VCaP (cell line): ENCODE results near the gene ZNF701.
A peak's percentile ranks its signal among the peaks of the same experiment; 100 is the strongest.
"Not testable (repeated sequence)": the region's sequence is repeated elsewhere in the genome, so short reads cannot be mapped to it uniquely, and the experiment has no call there.

Experiments used
- H3K27ac ChIP-seq: fragments of 450-650 bp; 2 replicates; pipeline ENCODE4 v1.5.1; 2017
- CTCF ChIP-seq: fragments of 450-650 bp; conservative IDR thresholded peaks from 2 replicates; pipeline ENCODE4 v1.5.1; 2017; ENCODE audit warnings: mild to moderate bottlenecking, moderate library complexity

The ZNF701 gene

GRCh38 chr19:52590728-52591127 lies 20.6 kb downstream of the ZNF701 start:
- TF ChIP-seq CTCF = peak; percentile 79
- H3K27ac ChIP-seq = no peak overlapping the region

- TF ChIP-seq CTCF = peak; percentile 60
- no peak overlapping the region for H3K27ac ChIP-seq
Measured at GRCh38 chr19:52592301-52592700, 22.2 kb downstream of the ZNF701 start.

DNA sequence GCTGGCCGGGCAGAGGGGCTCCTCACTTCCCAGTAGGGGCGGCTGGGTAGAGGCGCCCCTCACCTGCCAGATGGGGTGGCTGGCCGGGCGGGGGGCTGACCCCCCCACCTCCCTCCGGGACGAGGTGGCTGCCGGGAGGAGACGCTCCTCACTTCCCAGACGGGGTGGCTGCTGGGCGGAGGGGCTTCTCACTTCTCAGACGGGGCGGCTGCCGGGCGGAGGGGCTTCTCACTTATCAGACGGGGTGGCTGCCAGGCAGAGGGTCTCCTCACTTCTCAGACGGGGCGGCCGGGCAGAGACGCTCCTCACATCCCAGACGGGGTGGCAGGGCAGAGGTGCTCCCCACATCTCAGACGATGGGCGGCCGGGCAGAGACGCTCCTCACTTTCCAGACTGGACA lies 23.4 kb downstream of the ZNF701 start:
- H3K27ac ChIP-seq = not testable (repeated sequence)

DNA sequence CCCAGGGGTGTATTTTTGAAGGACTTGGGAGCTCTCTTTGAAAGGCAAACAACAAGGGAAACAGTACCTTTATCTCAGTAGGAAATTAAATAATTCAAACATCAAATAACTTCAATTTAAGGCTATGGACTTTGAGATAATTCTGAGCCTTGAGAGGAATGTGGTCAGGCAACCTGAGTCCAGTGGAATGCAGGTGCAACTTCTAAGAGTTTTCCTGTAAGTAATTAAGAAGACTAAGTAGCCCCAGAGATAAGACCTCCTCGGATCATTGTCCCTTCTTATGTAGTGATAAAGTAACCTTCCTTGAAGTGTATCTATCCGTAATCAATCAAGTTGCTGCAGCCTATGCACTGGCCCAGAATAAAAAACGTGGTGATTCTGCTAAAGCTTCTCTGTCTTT lies 29.2 kb downstream of the ZNF701 start:
- TF ChIP-seq CTCF = no peak
- H3K27ac ChIP-seq = no peak overlapping the region

- H3K27ac ChIP-seq = peak overlapping the region; percentile 72
Measured at GRCh38 chr19:52600639-52601024, 30.5 kb downstream of the ZNF701 start.

DNA sequence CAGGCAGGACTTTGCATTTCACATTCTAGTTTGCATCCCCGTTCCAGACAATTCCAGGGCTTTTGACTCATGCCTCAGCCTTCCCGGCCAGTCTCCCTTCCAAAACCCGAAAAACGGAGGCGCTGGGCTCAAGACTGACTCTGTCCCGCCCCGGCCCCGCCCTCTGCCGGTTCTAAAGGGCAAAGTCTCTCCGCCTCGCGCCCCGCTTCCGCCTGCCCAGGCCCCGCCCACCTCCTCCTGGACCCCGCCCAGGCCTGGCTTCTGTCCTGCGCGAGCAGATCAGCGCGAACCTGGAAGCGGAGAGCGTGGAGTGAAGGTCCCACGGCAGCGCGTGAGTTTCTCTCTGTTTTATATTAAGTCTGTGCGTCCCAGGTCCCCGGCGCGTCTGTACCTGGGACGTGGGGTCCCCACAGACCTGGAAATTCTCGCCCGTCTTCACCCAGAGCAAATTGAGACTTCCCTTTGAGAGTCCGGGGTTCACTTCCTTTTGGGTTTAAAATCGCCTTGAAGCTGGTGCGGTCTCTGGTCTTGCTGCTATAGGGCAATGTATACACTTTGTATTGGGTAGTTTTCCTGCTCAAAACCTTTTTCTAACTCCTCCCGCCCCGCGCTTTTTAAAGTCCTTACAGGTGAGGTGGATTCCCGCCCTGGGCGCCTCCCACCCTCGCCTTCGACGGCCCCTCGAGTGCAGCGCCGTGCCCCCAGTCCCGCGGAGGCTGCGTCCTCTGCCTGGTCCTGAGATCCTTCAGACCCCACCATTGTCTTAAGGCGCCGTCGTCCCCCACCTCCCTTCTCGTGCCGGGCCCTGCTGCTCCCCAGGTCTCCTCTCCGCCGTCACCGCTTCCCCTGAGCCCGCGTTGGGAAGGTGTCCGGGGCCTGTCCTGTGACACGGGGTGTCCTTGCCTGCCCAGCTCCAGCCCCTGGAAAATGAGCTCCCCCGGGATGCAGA lies 31.2 kb downstream of the ZNF701 start:
- TF ChIP-seq CTCF = peak; percentile 48
- peak overlapping the region; percentile 72 for H3K27ac ChIP-seq

More at GRCh38 chr19:52600639-52601024, 30.5 kb downstream of the ZNF701 start:
- no peak for TF ChIP-seq CTCF

GRCh38 chr19:52601974-52602366 lies 31.9 kb downstream of the ZNF701 start:
- TF ChIP-seq CTCF = 0 out of 2 replicates have a peak, but pooled peaks have one; percentile 19
- peak overlapping the region; percentile 72 for H3K27ac ChIP-seq

GRCh38 chr19:52602941-52603340 lies 32.9 kb downstream of the ZNF701 start:
- no peak overlapping the region for H3K27ac ChIP-seq
- no peak for TF ChIP-seq CTCF
